ENCODE measurements around the gene PHF20.
"Not testable (repeated sequence)": the region's sequence is repeated elsewhere in the genome, so short reads cannot be mapped to it uniquely, and the experiment has no call there.

PHF20 gene

GRCh38 chr20:35823147-35823546, 51.3 kb downstream of the PHF20 start:
- no peak for TF ChIP-seq JUND (IDR thresholded peaks at IDR 0.05; ENCODE audit: low read depth)
- no peak for DNase-seq (ENCODE audit: low read depth in 1 of 2, low spot score in 1 of 2)
- in situ Hi-C loops (cut with HindIII; ENCODE audit: low pct_unique_long_range_greater_than_20kb, low sequenced_read_pairs), result no loop called here

GRCh38 chr20:35823937-35824336, 52.1 kb downstream of the PHF20 start:
- in situ Hi-C loops (cut with HindIII; ENCODE audit: low pct_unique_long_range_greater_than_20kb, low sequenced_read_pairs), result no loop called here
- TF ChIP-seq JUND (IDR thresholded peaks at IDR 0.05; ENCODE audit: low read depth), result no peak
- no peak for DNase-seq (ENCODE audit: low read depth in 1 of 2, low spot score in 1 of 2)

GRCh38 chr20:35826397-35826998, 54.7 kb downstream of the PHF20 start:
- no peak for TF ChIP-seq JUND (IDR thresholded peaks at IDR 0.05; ENCODE audit: low read depth)
- in situ Hi-C loops (cut with HindIII; ENCODE audit: low pct_unique_long_range_greater_than_20kb, low sequenced_read_pairs), result no loop called here
- no peak for DNase-seq (ENCODE audit: low read depth in 1 of 2, low spot score in 1 of 2)

- in situ Hi-C loops (cut with HindIII; ENCODE audit: low pct_unique_long_range_greater_than_20kb, low sequenced_read_pairs), result no loop called here
- no peak for DNase-seq (ENCODE audit: low read depth in 1 of 2, low spot score in 1 of 2)
- no peak for TF ChIP-seq JUND (IDR thresholded peaks at IDR 0.05; ENCODE audit: low read depth)
Measured at GRCh38 chr20:35828434-35828833, 56.6 kb downstream of the PHF20 start.

- in situ Hi-C loops (cut with HindIII; ENCODE audit: low pct_unique_long_range_greater_than_20kb, low sequenced_read_pairs), result no loop called here
- no peak for TF ChIP-seq JUND (IDR thresholded peaks at IDR 0.05; ENCODE audit: low read depth)
- no peak for DNase-seq (ENCODE audit: low read depth in 1 of 2, low spot score in 1 of 2)
Measured at GRCh38 chr20:35828916-35829315, 57.1 kb downstream of the PHF20 start.

- DNase-seq (ENCODE audit: low read depth in 1 of 2, low spot score in 1 of 2), result no peak
- in situ Hi-C loops (cut with HindIII; ENCODE audit: low pct_unique_long_range_greater_than_20kb, low sequenced_read_pairs), result no loop called here
- TF ChIP-seq JUND (IDR thresholded peaks at IDR 0.05; ENCODE audit: low read depth), result no peak
Measured at GRCh38 chr20:35830264-35830663, 58.4 kb downstream of the PHF20 start.

GRCh38 chr20:35831029-35831428, 59.2 kb downstream of the PHF20 start:
- no peak for DNase-seq (ENCODE audit: low read depth in 1 of 2, low spot score in 1 of 2)
- in situ Hi-C loops (cut with HindIII; ENCODE audit: low pct_unique_long_range_greater_than_20kb, low sequenced_read_pairs), result no loop called here
- TF ChIP-seq JUND (IDR thresholded peaks at IDR 0.05; ENCODE audit: low read depth), result no peak

GRCh38 chr20:35831971-35832370, 60.2 kb downstream of the PHF20 start:
- in situ Hi-C loops (cut with HindIII; ENCODE audit: low pct_unique_long_range_greater_than_20kb, low sequenced_read_pairs), result no loop called here
- no peak for TF ChIP-seq JUND (IDR thresholded peaks at IDR 0.05; ENCODE audit: low read depth)
- no peak for DNase-seq (ENCODE audit: low read depth in 1 of 2, low spot score in 1 of 2)

- TF ChIP-seq JUND (IDR thresholded peaks at IDR 0.05; ENCODE audit: low read depth), result no peak
Measured at GRCh38 chr20:35833241-35833640, 61.4 kb downstream of the PHF20 start.

GRCh38 chr20:35837577-35838195, 65.9 kb downstream of the PHF20 start:
- no peak for DNase-seq (ENCODE audit: low read depth in 1 of 2, low spot score in 1 of 2)
- in situ Hi-C loops (cut with HindIII; ENCODE audit: low pct_unique_long_range_greater_than_20kb, low sequenced_read_pairs), result no loop called here
- TF ChIP-seq JUND (IDR thresholded peaks at IDR 0.05; ENCODE audit: low read depth), result no peak

More at GRCh38 chr20:35833241-35833640, 61.4 kb downstream of the PHF20 start:
- no peak for DNase-seq (ENCODE audit: low read depth in 1 of 2, low spot score in 1 of 2)
- in situ Hi-C loops (cut with HindIII; ENCODE audit: low pct_unique_long_range_greater_than_20kb, low sequenced_read_pairs), result no loop called here

- DNase-seq (ENCODE audit: low read depth in 1 of 2, low spot score in 1 of 2), result no peak
- no peak for TF ChIP-seq JUND (IDR thresholded peaks at IDR 0.05; ENCODE audit: low read depth)
- in situ Hi-C loops (cut with HindIII; ENCODE audit: low pct_unique_long_range_greater_than_20kb, low sequenced_read_pairs), result no loop called here
Measured at GRCh38 chr20:35838205-35838604, 66.4 kb downstream of the PHF20 start.

GRCh38 chr20:35839904-35840303, 68.1 kb downstream of the PHF20 start:
- in situ Hi-C loops (cut with HindIII; ENCODE audit: low pct_unique_long_range_greater_than_20kb, low sequenced_read_pairs), result no loop called here
- no peak for TF ChIP-seq JUND (IDR thresholded peaks at IDR 0.05; ENCODE audit: low read depth)
- DNase-seq (ENCODE audit: low read depth in 1 of 2, low spot score in 1 of 2), result no peak

- TF ChIP-seq JUND (IDR thresholded peaks at IDR 0.05; ENCODE audit: low read depth), result no peak
- DNase-seq (ENCODE audit: low read depth in 1 of 2, low spot score in 1 of 2), result no peak
- in situ Hi-C loops (cut with HindIII; ENCODE audit: low pct_unique_long_range_greater_than_20kb, low sequenced_read_pairs), result no loop called here
Measured at GRCh38 chr20:35840421-35840820, 68.6 kb downstream of the PHF20 start.

GRCh38 chr20:35842361-35842760, 70.5 kb downstream of the PHF20 start:
- TF ChIP-seq JUND (IDR thresholded peaks at IDR 0.05; ENCODE audit: low read depth), result no peak
- in situ Hi-C loops (cut with HindIII; ENCODE audit: low pct_unique_long_range_greater_than_20kb, low sequenced_read_pairs), result no loop called here
- DNase-seq (ENCODE audit: low read depth in 1 of 2, low spot score in 1 of 2), result no peak

- in situ Hi-C loops (cut with HindIII; ENCODE audit: low pct_unique_long_range_greater_than_20kb, low sequenced_read_pairs); DNase-seq (ENCODE audit: low read depth in 1 of 2, low spot score in 1 of 2): not testable (repeated sequence)
Measured at GRCh38 chr20:35843894-35844293, 72.1 kb downstream of the PHF20 start.
